Trophoblast cell (in vitro differentiated cells and primary cell): ENCODE measurements around the gene CD40.

Source experiments
- DNase-seq, 2 donors: peaks; one replicate each; pipeline ENCODE4 v3.0.0-alpha.2; 2016
- H2AFZ ChIP-seq: 2 replicates; pipeline ENCODE4 v1.6.1; 2013; ENCODE audit warnings: low read length, moderate library complexity, mild to moderate bottlenecking; ENCODE audit not compliant: insufficient read depth, poor library complexity
- H2AK5ac ChIP-seq: 2 replicates; pipeline ENCODE4 v1.6.1; 2013; ENCODE audit warnings: mild to moderate bottlenecking, low read length
- H2BK120ac ChIP-seq: 2 replicates; pipeline ENCODE4 v1.6.1; 2013; ENCODE audit warnings: low read length, mild to moderate bottlenecking, moderate library complexity; ENCODE audit not compliant: insufficient read depth, poor library complexity
- H2BK12ac ChIP-seq: 2 replicates; pipeline ENCODE4 v1.6.1; 2013; ENCODE audit warnings: mild to moderate bottlenecking, low read length, moderate library complexity
- H2BK5ac ChIP-seq: 2 replicates; pipeline ENCODE4 v1.6.1; 2013; ENCODE audit warnings: low read length, low read depth, moderate library complexity, mild to moderate bottlenecking; ENCODE audit not compliant: poor library complexity
- H3K14ac ChIP-seq: 2 replicates; pipeline ENCODE4 v1.6.1; 2013; ENCODE audit warnings: mild to moderate bottlenecking, low read length
- H3K18ac ChIP-seq: 2 replicates; pipeline ENCODE4 v1.6.1; 2013; ENCODE audit warnings: mild to moderate bottlenecking, low read length
- H3K23ac ChIP-seq: 2 replicates; pipeline ENCODE4 v1.6.1; 2013; ENCODE audit warnings: low read length
- H3K27ac ChIP-seq: 2 replicates; pipeline ENCODE4 v1.5.1; 2013; ENCODE audit warnings: low read depth, mild to moderate bottlenecking, inconsistent platforms, low read length, moderate library complexity
- H3K27me3 ChIP-seq: 2 replicates; pipeline ENCODE4 v1.6.1; 2013; ENCODE audit warnings: inconsistent platforms, mild to moderate bottlenecking, low read length, moderate library complexity; ENCODE audit not compliant: insufficient read depth
- H3K36me3 ChIP-seq, 2 experiments: 1 replicate in 1 of 2; 2 replicates in 1 of 2; pipeline ENCODE4 v1.6.1; 2013; ENCODE audit warnings: low read length in 2 of 2, mild to moderate bottlenecking in 2 of 2, moderate library complexity in 1 of 2; ENCODE audit not compliant: insufficient read depth in 2 of 2, control insufficient read depth in 1 of 2
- H3K4ac ChIP-seq: 2 replicates; pipeline ENCODE4 v1.6.1; 2013; ENCODE audit warnings: low read depth, mild to moderate bottlenecking, low read length, moderate library complexity
- H3K4me1 ChIP-seq, 2 experiments: 1 replicate in 1 of 2; 2 replicates in 1 of 2; pipeline ENCODE4 v1.6.1; 2013; ENCODE audit warnings: low read length in 2 of 2, mild to moderate bottlenecking in 2 of 2, moderate library complexity in 1 of 2; ENCODE audit not compliant: insufficient read depth in 2 of 2, control insufficient read depth in 1 of 2
- H3K4me2 ChIP-seq: 2 replicates; pipeline ENCODE4 v1.6.1; 2013; ENCODE audit warnings: inconsistent platforms, mild to moderate bottlenecking, low read length, moderate library complexity
- H3K4me3 ChIP-seq: 2 replicates; pipeline ENCODE4 v1.5.1; 2013; ENCODE audit warnings: mild to moderate bottlenecking, low read depth, low read length, inconsistent platforms
- H3K79me1 ChIP-seq: one replicate; pipeline ENCODE4 v1.6.1; 2013; ENCODE audit warnings: low read length
- H3K79me2 ChIP-seq: 2 replicates; pipeline ENCODE4 v1.6.1; 2013; ENCODE audit warnings: low read length, mild to moderate bottlenecking; ENCODE audit not compliant: control insufficient read depth, insufficient read depth, poor library complexity
- H3K9ac ChIP-seq: 2 replicates; pipeline ENCODE4 v1.6.1; 2013; ENCODE audit warnings: mild to moderate bottlenecking, low read length
- H3K9me3 ChIP-seq: 2 replicates; pipeline ENCODE4 v1.6.1; 2013; ENCODE audit warnings: low read depth, mild to moderate bottlenecking, control low read depth, inconsistent platforms, low read length; ENCODE audit not compliant: insufficient read depth
- H4K12ac ChIP-seq: 2 replicates; pipeline ENCODE4 v1.6.1; 2013; ENCODE audit warnings: low read depth, mild to moderate bottlenecking, low read length, moderate library complexity
- H4K8ac ChIP-seq: 2 replicates; pipeline ENCODE4 v1.6.1; 2013; ENCODE audit warnings: low read depth, mild to moderate bottlenecking, low read length, moderate library complexity
- H4K91ac ChIP-seq: one replicate; pipeline ENCODE4 v1.6.1; 2013; ENCODE audit warnings: low read depth, mild to moderate bottlenecking, low read length, moderate library complexity
- WGBS: extraction: QIAGEN DNeasy Blood & Tissue Kit; methylation state at CpG from one replicate; pipeline ENCODE4 v1.1.7; 2013; ENCODE audit warnings: missing lambda C conversion rate; ENCODE audit not compliant: insufficient read length, insufficient coverage; ENCODE audit errors: extremely low coverage; 5-methylcytosine and 5-hydroxymethylcytosine counted together

CD40 gene

GRCh38 chr20:46178891-46179290, 60.8 kb downstream of the CD40 start:
- no peak overlapping the region for H3K4me3 ChIP-seq
- peaks cover 2% of the 10 kb centered on the region for H3K9me3 ChIP-seq
- no peak overlapping the region for H3K18ac ChIP-seq
- peaks cover 2 to 3% of the 10 kb centered on the region in 2 experiments for H3K4me1 ChIP-seq
- no peak overlapping the region for H4K12ac ChIP-seq
- no peak overlapping the region for H3K14ac ChIP-seq
- no peak overlapping the region for H3K27ac ChIP-seq
- H3K9ac ChIP-seq, result no peak overlapping the region
- no peaks in the 10 kb centered on the region for H3K79me1 ChIP-seq
- H2AFZ ChIP-seq, result no peak overlapping the region
- H2AK5ac ChIP-seq, result no peak overlapping the region
- no peak for DNase-seq
- H3K27me3 ChIP-seq, result peaks cover 6% of the 10 kb centered on the region
- no peak overlapping the region for H3K4ac ChIP-seq
- H3K4me2 ChIP-seq, result no peak overlapping the region
- no peaks in the 10 kb centered on the region for H3K79me2 ChIP-seq
- H2BK5ac ChIP-seq, result no peak overlapping the region
- H3K36me3 ChIP-seq, result no peaks in the 10 kb centered on the region
- H2BK12ac ChIP-seq, result no peak overlapping the region
- H4K8ac ChIP-seq, result no peak overlapping the region
- no peak overlapping the region for H2BK120ac ChIP-seq
- H4K91ac ChIP-seq, result no peak overlapping the region
- H3K23ac ChIP-seq, result no peak overlapping the region
- no CpG with 5 or more reads among the region's 8 CpGs for WGBS
